Ovary (tissue), 9 donors: ENCODE data around the gene SIK3. TPM values are rescaled to one million over a fixed set of nuclear protein-coding genes. Genes with fewer than 3 reads are reported as not detected.

Experiments used
- DNase-seq, 5 donors: peaks; one replicate each; pipeline ENCODE4 v3.0.0-alpha.2; 2019 to 2020
- H3K27ac ChIP-seq, 2 donors: fragments of 200-600 bp; one replicate each; pipeline versions ENCODE4 v1.5.1 to v1.8.0; 2019 to 2022
- H3K27me3 ChIP-seq: fragments of 200-600 bp; one replicate; pipeline ENCODE4 v1.8.0; 2022
- H3K36me3 ChIP-seq: fragments of 200-600 bp; sonication (generic); one replicate; pipeline ENCODE4 v1.5.1; 2019
- H3K4me1 ChIP-seq: one replicate; pipeline ENCODE4 v1.8.1; 2013; ENCODE audit warnings: mild to moderate bottlenecking, moderate library complexity; ENCODE audit not compliant: insufficient read depth
- H3K4me3 ChIP-seq: fragments of 200-600 bp; sonication (generic); one replicate; pipeline ENCODE4 v1.5.1; 2017
- H3K9me3 ChIP-seq, 2 donors: fragments of 200-600 bp in 1 of 2; sonication (generic) in 1 of 2; one replicate each; pipeline versions ENCODE4 v1.5.1 to v1.8.1; 2013 to 2019; ENCODE audit warnings: mild to moderate bottlenecking in 1 of 2, moderate library complexity in 1 of 2
- CTCF ChIP-seq, 3 donors: fragments of 450-650 bp in 2 of 3; fragments of 200-600 bp in 1 of 3; IDR thresholded peaks; one replicate each; pipeline versions ENCODE4 v1.5.1 to v1.8.0; 2016 to 2022; ENCODE audit warnings: antibody characterized with exemption in 3 of 3, mild to moderate bottlenecking in 1 of 3
- EP300 ChIP-seq: sonication (generic); formaldehyde crosslinking; IDR thresholded peaks from one replicate; pipeline ENCODE4 v1.6.1; 2017; ENCODE audit warnings: antibody characterized with exemption
- POLR2A ChIP-seq: fragments of 450-650 bp; IDR thresholded peaks from one replicate; pipeline ENCODE4 v1.6.1; 2017; ENCODE audit warnings: antibody characterized with exemption, mild to moderate bottlenecking, moderate library complexity
- WGBS, 3 donors: extraction: QIAGEN DNeasy Blood & Tissue Kit in 1 of 3; methylation state at CpG; one replicate each; pipeline versions ENCODE4 v1.1.5 to v1.1.7; 2013 to 2017; 5-methylcytosine and 5-hydroxymethylcytosine counted together
- intact Hi-C, 4 donors: fragments of 100-400 bp; cut with DNase I; formaldehyde crosslinking; loops; one replicate each; pipeline versions ENCODE4 v1.11.0 to v1.15.1; 2022 to 2023
- polyA plus RNA-seq, 2 donors: library from polyadenylated mRNA; stranded (reverse); fragments of 200-250 nt in 1 of 2; fragments of 350-450 nt in 1 of 2; fragmentation: Illumina TruSeq in 1 of 2; extraction: RNeasy Lipid Tissue Mini Kit (QIAGEN cat#74804) in 1 of 2; gene quantifications; one replicate each; pipeline ENCODE4 v1.2.3, GENCODE V29; 2013 to 2014
- total RNA-seq, 7 donors: library from RNA; depleted of rRNA in 2 of 7; stranded (reverse); fragments of >200 nt in 2 of 7; fragmentation: NEBNext Ultra II Directional in 3 of 7; extraction: Animal tissue kit (Norgen Biotek cat#: 25700) in 3 of 7; gene quantifications; one replicate each; pipeline versions ENCODE4 v1.1.0 to v1.2.4, GENCODE V29; 2016 to 2023
- donor health status: DM: no; HTN: no; CAD: no; lungs with moderate emphysema.
- donor health status: DM: no; HTN: no; CAD: no.
- donor health status: Bipolar disorder and iron deficiency.
- donor health status: DM: yes; HTN: yes; CAD: no.
- donor health status: DM: no; HTN: no; CAD: no.
- donor health status: DM: yes; HTN: yes; CAD: no.

Gene SIK3
- total and polyA plus RNA-seq, 9 donors, result 18.3 to 134 (median 56.2) TPM

- Histone ChIP-seq H3K36me3 (no peaks in the 10 kb centered on the region), H3K9me3 (no peaks in the 10 kb centered on the region), H3K4me3 (no peak overlapping the region), H3K27me3 (no peaks in the 10 kb centered on the region), H3K27ac (no peak overlapping the region), H3K4me1 (no peaks in the 10 kb centered on the region)
- intact Hi-C loops, result loop anchor here in 2 of 4 donors (2.0 to 10.0 kb wide), 2 partner anchors 114 to 318 kb away; no protein-coding TSS in a partner anchor
- no peak for TF ChIP-seq EP300
- TF ChIP-seq POLR2A, result no peak
- TF ChIP-seq CTCF (IDR thresholded peaks at IDR 0.05), result no peak
- WGBS, 3 donors, result 86 to 96% (median 95%) methylated on average over 25 to 39 of the region's 39 CpGs
- DNase-seq, result no peak
Measured at GRCh38 chr11:117110294-117110950, 12.2 kb upstream of the SIK3 start.

- Histone ChIP-seq H3K4me1 (no peaks in the 10 kb centered on the region), H3K4me3 (no peak overlapping the region), H3K36me3 (no peaks in the 10 kb centered on the region), H3K9me3 (no peaks in the 10 kb centered on the region), H3K27me3 (no peaks in the 10 kb centered on the region), H3K27ac (no peak overlapping the region)
- intact Hi-C loops, result loop anchor here (2.0 to 10.0 kb wide), 5 partner anchors 117 to 317 kb away; partner anchors contain the start of gene APOA5 (in 2 of the 4)
- TF ChIP-seq EP300, result no peak
- TF ChIP-seq CTCF (IDR thresholded peaks at IDR 0.05), result no peak
- no peak for TF ChIP-seq POLR2A
- 34 to 42% (median 34%) methylated on average over 5 of the region's 5 CpGs for WGBS, 3 donors
- no peak for DNase-seq
Measured at GRCh38 chr11:117107701-117108590, 9.7 kb upstream of the SIK3 start.

- Histone ChIP-seq H3K4me3 (no peak overlapping the region), H3K36me3 (no peaks in the 10 kb centered on the region), H3K9me3 (no peaks in the 10 kb centered on the region), H3K27me3 (no peaks in the 10 kb centered on the region), H3K27ac (no peak overlapping the region), H3K4me1 (peaks cover 15% of the 10 kb centered on the region)
- TF ChIP-seq EP300 (no peak), CTCF (IDR thresholded peaks at IDR 0.05) (no peak), POLR2A (no peak)
- DNase-seq, result no peak
- WGBS, 3 donors, result 90 to 93% (median 93%) methylated on average over 3 of the region's 3 CpGs
- intact Hi-C loops, result loop anchor here in 1 of 4 donors (10.0 kb wide), 1 partner anchor 124 kb away; no protein-coding TSS in a partner anchor
Measured at GRCh38 chr11:117100556-117100955, 2.3 kb upstream of the SIK3 start.

- H3K4me3 ChIP-seq, result no peak overlapping the region
- TF ChIP-seq EP300, result no peak
- no peak for TF ChIP-seq POLR2A
- TF ChIP-seq CTCF (IDR thresholded peaks at IDR 0.05), result no peak
- H3K27me3 ChIP-seq, result no peaks in the 10 kb centered on the region
- no peaks in the 10 kb centered on the region for H3K36me3 ChIP-seq
- DNase-seq, result no peak
- no peaks in the 10 kb centered on the region for H3K9me3 ChIP-seq
- peaks cover 17% of the 10 kb centered on the region for H3K4me1 ChIP-seq
- intact Hi-C loops, result loop anchor here in 2 of 4 donors (5.0 to 10.0 kb wide), 3 partner anchors 105 to 128 kb away; no protein-coding TSS in a partner anchor
- 62 to 65% (median 65%) methylated on average over 2 of the region's 2 CpGs for WGBS, 3 donors
- peak overlapping the region; percentile 74 to 94 for H3K27ac ChIP-seq
Measured at GRCh38 chr11:117099696-117100095, 1.5 kb upstream of the SIK3 start.
